Breast epithelium (tissue), 3 donors: ENCODE measurements around the gene NXN.

Experiments used
- POLR2A ChIP-seq: fragments of 450-650 bp; IDR thresholded peaks from one replicate; pipeline ENCODE4 v1.6.1; 2016; ENCODE audit warnings: antibody characterized with exemption, mild to moderate bottlenecking, moderate library complexity
- TF ChIP-seq, protein P1 (sequence below), 3 donors: fragments of 450-650 bp; IDR thresholded peaks; one replicate each; pipeline ENCODE4 v1.5.1; 2016 to 2017; ENCODE audit warnings: antibody characterized with exemption in 3 of 3, mild to moderate bottlenecking in 3 of 3, moderate library complexity in 3 of 3

DNA sequence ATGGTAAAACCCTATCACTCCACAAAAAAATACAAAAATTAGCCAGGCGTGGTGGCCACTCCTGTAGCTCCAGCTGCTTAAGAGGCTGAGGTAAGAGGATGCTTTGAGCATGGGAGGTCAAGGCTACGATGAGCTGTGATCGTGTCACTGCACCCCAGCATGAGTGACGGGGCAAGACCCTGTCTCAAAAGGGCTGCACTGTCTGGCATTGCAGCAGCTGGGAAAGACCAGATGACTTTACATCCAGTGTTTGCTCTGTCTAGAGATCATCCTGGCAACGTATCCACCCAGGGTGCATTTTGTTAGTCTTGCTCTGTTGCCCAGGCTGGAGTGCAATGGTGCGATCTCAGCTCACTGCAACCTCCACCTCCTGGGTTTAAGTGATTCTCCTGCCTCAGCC, 145.4 kb downstream of the NXN start:
- TF ChIP-seq POLR2A: no peak
- TF ChIP-seq, protein P1, sequence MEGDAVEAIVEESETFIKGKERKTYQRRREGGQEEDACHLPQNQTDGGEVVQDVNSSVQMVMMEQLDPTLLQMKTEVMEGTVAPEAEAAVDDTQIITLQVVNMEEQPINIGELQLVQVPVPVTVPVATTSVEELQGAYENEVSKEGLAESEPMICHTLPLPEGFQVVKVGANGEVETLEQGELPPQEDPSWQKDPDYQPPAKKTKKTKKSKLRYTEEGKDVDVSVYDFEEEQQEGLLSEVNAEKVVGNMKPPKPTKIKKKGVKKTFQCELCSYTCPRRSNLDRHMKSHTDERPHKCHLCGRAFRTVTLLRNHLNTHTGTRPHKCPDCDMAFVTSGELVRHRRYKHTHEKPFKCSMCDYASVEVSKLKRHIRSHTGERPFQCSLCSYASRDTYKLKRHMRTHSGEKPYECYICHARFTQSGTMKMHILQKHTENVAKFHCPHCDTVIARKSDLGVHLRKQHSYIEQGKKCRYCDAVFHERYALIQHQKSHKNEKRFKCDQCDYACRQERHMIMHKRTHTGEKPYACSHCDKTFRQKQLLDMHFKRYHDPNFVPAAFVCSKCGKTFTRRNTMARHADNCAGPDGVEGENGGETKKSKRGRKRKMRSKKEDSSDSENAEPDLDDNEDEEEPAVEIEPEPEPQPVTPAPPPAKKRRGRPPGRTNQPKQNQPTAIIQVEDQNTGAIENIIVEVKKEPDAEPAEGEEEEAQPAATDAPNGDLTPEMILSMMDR (IDR thresholded peaks at IDR 0.05): no peak
